IPS-18c (cell line): Measurements from ENCODE around the gene VAV3.
"Not testable (repeated sequence)": the region's sequence is repeated elsewhere in the genome, so short reads cannot be mapped to it uniquely, and the experiment has no call there.

ENCODE experiments used
- H3K4me3 ChIP-seq: 2 replicates; pipeline ENCODE4 v1.7.0; 2013; ENCODE audit warnings: low read depth, mild to moderate bottlenecking, low read length, moderate library complexity; ENCODE audit not compliant: insufficient read depth
- H3K9me3 ChIP-seq: one replicate; pipeline ENCODE4 v1.6.1; 2013; ENCODE audit warnings: mild to moderate bottlenecking, low read length, moderate library complexity; ENCODE audit not compliant: control insufficient read depth, insufficient read depth

VAV3 gene

DNA sequence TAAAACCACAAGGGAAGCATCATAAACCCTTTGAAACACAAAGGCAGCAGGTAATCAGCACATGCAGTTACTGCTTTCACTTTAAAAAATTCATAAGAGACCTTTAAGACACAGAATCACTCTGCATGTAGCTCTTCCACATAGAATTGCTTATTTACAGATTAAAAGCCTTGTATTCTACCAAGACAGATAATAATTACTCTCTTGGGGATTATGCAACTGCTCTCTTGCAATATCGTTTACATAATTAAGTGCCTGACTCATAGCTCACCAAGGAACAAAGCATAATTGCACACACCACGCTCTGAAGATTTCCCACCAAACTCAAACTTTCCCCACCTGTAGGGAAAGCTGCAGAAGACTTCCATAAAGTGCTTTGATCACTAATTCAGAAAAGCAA, 87.9 kb downstream of the VAV3 start:
- no peak overlapping the region for H3K4me3 ChIP-seq

DNA sequence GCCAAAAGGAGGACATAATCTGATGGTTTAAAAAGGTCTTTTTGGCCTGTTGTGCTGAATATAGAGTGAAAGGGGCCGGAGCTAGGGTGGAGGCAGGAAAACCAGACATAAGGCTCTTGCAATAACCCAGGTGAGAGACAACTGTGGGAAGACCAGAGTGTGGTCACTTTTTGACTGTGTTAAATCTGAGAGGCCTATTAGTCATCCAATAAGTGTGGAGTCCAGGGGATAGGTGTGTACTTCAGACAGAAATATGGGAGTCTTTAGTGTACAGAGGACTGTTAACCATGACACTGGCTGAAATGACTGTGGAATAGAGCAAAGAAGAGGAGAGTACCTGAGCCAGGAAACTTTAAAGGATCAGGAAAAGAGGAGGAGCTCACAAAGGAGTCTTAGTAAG, 89.3 kb downstream of the VAV3 start:
- Histone ChIP-seq H3K9me3 (no peaks in the 10 kb centered on the region), H3K4me3 (no peak overlapping the region)

More for the DNA sequence above, 87.9 kb downstream of the VAV3 start:
- no peaks in the 10 kb centered on the region for H3K9me3 ChIP-seq

DNA sequence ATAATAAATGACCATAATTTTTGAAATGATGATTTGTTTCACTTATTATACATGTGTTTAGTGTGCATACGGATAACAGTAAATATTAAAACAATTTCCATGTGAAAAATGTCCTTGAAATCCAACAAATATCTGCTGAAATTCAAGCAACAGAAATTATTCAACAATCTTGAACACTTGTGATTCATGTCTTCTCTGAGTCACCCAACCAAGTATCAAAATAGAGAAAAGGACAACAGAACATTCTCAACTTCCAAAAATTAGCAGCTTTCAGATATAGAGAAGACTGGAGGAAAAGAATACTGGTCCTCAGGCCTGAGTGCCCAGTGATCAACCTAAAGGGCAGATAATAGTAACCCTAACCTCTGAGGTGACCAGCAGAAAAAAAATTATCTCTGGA, 90.8 kb downstream of the VAV3 start:
- no peak overlapping the region for H3K4me3 ChIP-seq
- no peaks in the 10 kb centered on the region for H3K9me3 ChIP-seq

DNA sequence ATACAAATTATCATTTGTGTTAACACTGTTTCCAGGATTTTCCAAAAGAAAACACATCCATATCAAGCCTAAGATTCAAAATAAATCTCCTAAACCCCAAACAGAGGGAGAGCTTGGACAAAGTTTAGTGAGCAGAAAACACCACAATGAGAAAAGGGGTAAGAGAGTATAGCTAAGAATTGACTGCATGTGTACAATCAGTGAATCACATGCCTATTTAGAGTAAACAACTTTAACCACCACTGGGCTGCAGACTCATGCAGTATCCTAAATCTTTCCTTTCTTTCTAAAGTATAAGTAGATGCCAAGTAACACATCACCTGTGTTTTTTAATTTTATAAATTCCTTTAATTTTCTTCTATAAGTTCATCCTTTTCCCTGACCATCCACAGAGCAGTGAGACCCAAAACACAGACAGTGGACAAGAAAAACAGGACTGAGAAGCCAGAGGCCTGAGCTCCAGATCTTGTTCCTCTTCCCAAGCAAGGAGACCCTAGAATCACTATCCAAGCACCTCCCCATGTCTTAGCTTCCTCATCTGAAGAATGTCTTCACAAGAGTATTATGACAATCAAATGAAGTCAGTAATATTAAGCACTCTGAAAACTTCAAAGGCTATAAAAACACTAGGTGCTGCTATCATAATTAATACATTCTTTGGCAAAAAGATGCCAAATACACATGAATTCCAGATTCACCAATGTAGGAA, 93.1 kb downstream of the VAV3 start:
- Histone ChIP-seq H3K9me3 (no peaks in the 10 kb centered on the region), H3K4me3 (no peak overlapping the region)

DNA sequence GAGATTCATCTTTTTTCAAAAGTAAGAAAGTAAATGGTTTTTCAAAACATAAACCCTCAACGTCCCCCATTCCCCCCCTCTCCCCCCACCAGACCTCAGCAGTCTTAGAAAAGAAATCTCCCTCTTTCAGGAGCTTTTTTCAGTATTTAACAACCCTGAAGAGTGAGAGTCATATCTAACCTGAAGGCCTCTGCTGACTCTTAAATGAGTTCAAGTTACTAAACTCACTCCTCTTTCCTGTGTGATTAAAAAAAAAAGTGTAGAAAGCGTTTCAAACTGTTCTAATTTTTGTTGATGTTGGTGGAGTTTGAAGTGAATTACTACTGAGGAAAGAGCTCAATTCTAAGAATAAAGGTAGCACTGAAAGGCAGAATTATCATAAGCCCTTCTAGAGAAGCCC, 93.7 kb downstream of the VAV3 start:
- H3K4me3 ChIP-seq = no peak overlapping the region
- no peaks in the 10 kb centered on the region for H3K9me3 ChIP-seq

DNA sequence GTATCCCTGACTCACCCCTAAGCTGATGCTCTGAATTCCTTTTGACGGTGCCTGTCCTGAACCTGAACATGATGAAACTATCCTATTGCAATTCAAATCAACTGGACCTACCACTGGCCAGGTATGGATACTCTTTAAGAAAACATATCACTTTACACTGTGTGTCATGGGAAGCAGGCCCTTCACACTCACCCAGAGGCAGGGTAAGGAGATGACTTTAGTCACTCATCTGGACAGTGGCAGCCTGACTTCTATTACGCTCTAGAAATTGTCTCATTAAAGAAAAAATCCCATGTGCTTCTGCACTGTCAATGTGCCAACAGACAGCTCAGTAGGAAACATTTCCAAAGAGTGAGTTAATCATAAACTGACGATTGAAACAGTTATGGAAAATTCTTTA, 94.3 kb downstream of the VAV3 start:
- Histone ChIP-seq H3K9me3 (no peaks in the 10 kb centered on the region), H3K4me3 (no peak overlapping the region)

DNA sequence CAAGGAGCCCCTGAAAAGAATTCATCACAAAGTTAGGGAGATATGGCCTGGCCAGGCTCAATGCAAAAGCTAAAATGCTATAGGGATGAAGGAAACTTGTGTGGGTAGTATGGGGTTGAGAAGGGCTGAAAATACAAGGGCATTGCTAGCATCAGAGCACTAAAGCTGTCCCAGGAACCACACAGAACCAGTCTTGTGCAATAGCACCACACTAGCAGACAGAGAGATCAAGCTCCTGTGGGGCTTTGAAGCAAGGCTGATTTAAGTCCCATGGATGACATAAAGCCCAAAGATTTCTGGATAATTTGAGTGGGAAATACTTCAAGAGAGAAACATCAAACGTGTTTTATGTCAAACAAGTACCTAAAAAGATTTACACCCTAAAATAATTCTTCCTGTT, 97.1 kb downstream of the VAV3 start:
- no peaks in the 10 kb centered on the region for H3K9me3 ChIP-seq

DNA sequence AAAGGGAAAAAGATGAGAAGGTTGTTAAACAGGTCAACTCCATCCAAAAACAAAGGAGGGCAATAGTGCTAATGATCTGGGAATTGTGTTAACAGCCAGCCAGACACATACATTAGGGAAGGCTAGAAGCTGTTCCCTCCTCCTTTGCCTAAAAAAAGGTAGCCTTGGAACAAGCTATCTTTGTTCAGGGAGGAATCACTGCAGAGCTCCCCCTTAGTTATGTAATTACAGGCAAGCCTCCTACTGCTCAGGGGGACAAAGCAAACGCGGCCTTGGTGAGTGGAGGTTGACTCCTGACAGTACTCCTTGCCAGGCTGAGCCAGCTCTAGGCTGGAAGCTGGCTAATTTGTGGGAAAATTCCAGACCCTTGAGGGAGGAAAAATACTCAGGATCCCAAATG, 97.6 kb downstream of the VAV3 start:
- Histone ChIP-seq H3K4me3 (no peak overlapping the region), H3K9me3 (no peaks in the 10 kb centered on the region)

More for the DNA sequence above, 97.1 kb downstream of the VAV3 start:
- H3K4me3 ChIP-seq = no peak overlapping the region

DNA sequence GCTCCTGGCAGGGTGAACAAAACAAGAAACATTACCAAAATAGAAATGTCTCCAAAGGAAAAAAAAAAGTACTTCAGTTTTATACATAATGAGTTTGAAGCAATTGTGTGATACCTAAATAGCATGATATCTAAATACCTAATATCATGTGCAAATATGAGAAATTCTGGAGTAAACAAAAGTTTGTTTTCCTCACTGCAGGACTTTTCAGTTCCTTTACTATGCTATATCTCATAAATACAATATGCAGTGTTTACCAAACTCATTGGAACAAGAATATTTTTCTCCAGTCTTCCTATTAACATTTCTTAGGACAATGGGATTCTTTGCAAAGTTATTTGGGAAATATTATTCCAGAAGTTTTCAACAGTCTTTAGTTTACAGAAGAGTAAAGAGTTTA, 98.1 kb downstream of the VAV3 start:
- no peak overlapping the region for H3K4me3 ChIP-seq
- no peaks in the 10 kb centered on the region for H3K9me3 ChIP-seq

DNA sequence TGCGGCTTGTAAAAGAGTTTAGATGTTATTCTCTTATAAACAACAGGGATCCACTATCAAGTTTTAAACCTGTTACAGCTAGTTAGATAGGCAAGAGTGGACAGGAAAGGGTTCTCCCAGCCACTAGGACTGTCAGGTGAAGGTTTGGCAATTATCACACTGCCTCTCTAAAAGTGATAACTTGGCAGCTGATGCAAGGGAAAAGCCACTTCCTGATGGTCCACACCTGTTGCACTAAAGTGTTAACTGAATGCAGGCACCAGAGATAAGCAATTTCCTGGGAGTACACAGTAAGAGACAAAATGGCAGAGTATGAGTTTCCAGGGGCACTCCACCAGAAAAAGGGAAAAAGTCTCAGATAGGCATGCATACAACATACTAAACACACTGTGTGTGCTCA, 99.4 kb downstream of the VAV3 start:
- no peak overlapping the region for H3K4me3 ChIP-seq
- no peaks in the 10 kb centered on the region for H3K9me3 ChIP-seq

DNA sequence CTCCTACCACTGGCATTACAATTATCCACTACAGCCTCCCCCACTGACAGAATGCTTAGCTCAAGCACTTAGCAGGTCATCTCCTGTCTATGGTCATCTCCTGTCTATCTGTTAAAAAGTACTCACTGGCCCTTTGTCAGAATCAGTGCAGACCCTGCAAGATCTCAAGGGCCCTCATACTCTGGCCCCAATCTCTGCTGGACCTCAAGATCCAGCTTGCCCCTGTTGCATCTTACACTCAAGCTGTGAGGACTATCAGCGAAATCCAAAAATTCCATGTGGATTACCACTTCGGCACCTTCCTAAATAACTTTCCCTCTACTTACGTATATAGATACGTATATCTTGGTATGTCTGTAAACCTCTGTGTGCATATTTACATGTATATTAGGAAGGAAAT, 101.6 kb downstream of the VAV3 start:
- H3K9me3 ChIP-seq = no peaks in the 10 kb centered on the region
- no peak overlapping the region for H3K4me3 ChIP-seq

DNA sequence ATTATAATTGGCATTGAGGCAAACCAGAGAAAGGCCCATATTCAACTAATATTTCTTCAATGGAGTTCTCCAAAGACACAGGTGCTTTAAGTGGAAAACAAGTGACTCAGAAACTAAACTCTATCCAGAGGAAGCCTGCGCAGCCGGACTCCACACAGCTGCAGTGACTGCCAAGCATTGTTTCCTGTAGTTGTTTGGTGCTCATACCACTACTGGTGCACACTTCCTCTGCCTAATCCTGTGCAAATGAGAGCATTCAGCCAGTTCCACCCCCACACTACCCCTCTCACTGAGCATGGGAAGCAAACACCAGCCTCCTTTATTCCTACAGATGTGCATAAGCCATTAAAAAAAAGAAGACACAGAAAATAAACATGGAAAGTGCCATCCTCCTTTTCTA, 102.9 kb downstream of the VAV3 start:
- H3K4me3 ChIP-seq = no peak overlapping the region

DNA sequence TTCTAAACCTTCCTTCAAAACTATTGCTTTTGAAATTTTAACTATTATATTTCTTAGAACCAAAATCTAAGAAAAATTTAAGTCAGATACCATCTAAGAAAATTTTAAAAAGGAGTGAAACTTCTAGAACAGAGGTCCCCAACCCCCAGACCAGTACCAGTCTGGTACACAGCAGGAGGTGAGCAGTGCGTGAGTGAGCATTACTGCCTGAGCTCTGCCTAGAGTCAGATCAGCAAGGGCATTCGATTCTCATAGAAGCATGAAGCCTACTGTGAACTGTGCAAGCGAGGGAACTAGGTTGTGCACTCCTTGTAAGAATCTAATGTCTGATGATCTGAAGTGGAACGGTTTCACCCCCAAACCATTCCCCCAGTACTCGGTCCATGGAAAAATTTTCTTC, 106.7 kb downstream of the VAV3 start:
- Histone ChIP-seq H3K4me3 (no peak overlapping the region), H3K9me3 (no peaks in the 10 kb centered on the region)

More for the DNA sequence above, 102.9 kb downstream of the VAV3 start:
- no peaks in the 10 kb centered on the region for H3K9me3 ChIP-seq

DNA sequence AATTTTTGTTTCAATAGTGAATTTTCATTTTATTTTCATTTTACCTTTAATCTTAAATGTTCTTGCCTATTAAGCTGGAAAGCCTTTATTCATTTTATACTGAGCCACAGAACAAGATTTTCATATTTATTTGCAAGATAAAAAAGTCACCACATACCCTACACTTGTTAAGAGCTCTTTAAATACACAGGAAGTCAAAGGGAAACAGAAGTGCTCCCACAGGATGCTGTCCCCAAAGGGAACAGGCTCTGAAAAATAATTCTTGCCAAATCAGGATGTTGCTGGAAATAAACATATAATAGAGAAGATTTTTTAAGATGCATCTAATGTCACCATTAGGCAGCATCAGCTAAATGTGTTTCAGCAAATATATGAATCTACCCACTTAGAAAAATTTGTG, 113.6 kb downstream of the VAV3 start:
- H3K4me3 ChIP-seq = no peak overlapping the region
- H3K9me3 ChIP-seq = no peaks in the 10 kb centered on the region

DNA sequence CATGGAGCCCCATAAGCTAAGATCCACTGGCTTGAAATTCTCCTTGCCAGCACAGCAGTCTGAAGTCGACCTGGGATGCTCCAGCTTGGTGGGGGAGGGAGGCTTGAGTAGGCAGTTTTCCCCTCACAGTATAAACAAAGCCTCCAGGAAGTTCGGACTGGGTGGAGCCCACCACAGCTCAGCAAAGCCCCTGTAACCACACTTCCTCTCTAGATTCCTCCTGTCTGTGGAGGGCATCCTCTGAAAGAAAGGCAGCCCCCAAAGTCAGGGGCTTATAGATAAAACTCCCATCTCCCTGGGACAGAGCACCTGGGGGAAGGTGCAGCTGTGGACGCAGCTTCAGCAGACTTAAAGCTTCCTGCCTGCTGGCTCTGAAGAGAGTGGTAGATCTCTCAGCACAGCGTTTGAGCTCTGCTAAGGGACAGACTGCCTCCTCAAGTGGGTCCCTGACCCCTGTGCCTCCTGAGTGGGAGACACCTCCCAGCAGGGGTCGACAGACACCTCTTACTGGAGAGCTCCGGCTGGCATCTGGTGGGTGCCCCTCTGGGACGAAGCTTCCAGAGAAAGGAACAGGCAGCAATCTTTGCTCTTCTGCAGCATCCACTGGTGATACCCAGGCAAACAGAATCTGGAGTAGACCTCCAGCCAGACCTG, 120.3 kb downstream of the VAV3 start:
- H3K4me3 ChIP-seq = not testable (repeated sequence)

DNA sequence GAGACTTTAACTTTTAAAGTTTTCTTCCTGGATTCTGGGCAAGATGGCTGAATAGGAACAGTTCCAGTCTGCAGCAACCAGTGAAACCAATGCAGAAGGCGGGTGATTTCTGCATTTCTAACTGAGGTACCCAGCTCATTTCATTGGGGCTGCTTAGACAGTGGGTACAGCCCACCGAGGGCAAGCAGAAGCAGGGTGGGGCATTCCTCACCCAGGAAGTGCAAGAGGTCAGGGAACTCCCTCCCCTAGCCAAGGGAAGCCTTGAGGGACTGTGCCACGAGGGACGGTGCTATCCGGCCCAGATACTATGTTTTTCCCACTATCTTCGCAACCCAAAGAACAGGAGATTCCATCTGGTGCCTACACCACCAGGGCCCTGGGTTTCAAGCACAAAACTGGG, 121.0 kb downstream of the VAV3 start:
- Histone ChIP-seq H3K4me3 (no peak overlapping the region), H3K9me3 (no peaks in the 10 kb centered on the region)

More for the DNA sequence above, 120.3 kb downstream of the VAV3 start:
- not testable (repeated sequence) for H3K9me3 ChIP-seq

DNA sequence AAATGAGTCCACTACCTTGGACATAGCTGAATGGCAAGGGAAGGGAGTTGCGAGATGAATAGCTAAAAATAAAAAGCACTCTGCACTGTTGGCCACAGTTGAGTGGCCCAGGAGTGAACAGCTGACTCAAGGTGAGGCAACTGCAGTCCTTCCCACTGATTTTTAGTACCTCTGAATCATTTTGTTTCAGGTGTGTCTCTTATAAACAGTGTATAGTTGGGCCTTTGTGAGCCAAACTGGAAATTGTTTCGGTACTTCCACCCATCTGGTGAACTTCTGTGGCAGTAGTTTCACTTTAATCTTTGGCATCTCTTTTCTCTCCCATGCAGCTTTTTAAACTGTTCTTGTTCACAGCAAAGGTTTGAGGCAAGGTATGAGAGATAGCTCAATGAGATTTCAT, 122.7 kb downstream of the VAV3 start:
- no peak overlapping the region for H3K4me3 ChIP-seq
- H3K9me3 ChIP-seq = no peaks in the 10 kb centered on the region

DNA sequence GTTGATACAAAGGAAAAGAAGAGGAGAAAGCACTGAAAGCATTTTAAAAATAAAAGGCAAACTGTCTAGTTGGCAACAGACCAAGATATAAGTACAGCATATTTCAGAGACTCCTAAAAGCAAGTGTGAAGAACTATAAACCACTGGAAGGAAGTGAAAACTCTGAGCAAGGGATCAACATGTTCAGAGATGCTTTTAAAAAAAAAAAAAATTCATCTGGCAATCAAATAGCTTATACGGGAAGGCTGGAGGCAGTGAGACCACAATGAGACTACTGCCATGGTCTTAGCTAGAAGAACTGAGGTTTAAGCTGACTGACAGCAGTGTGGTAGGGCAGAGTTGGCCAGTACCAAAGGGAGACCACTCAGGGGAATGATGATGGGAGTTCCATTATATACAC, 124.3 kb downstream of the VAV3 start:
- no peaks in the 10 kb centered on the region for H3K9me3 ChIP-seq
- no peak overlapping the region for H3K4me3 ChIP-seq

DNA sequence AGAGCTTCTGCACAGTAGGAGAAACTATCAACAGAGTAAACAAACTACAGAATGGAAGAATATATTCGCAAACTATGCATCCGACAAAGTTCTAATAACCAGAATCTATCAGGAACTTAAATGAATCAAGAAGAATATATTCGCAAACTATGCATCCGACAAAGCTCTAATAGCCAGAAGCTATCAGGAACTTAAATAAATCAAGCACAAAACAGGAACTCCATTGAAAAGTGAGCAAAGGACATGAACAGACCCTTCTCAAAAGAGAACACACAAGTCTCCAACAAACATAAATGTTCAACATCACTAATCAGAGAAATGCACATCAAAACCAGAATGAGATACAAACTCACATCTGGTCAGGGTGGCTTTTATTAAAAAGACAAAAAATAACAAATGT, 126.9 kb downstream of the VAV3 start:
- Histone ChIP-seq H3K9me3 (no peaks in the 10 kb centered on the region), H3K4me3 (no peak overlapping the region)
